Transverse colon (tissue), 4 donors: ENCODE data around the gene CCDC12. TPM values are rescaled to one million over a fixed set of nuclear protein-coding genes. Genes with fewer than 3 reads are reported as not detected.

Source experiments
- DNase-seq: peaks from one replicate; pipeline ENCODE4 v3.0.0-alpha.2; 2019
- H3K27ac ChIP-seq, 4 donors: fragments of 200-600 bp; sonication (generic); 2 replicates each; pipeline ENCODE4 v1.5.1; 2016 to 2018; ENCODE audit warnings: inconsistent platforms in 4 of 4
- H3K27me3 ChIP-seq: fragments of 200-600 bp; sonication (generic); 2 replicates; pipeline ENCODE4 v1.5.1; 2017; ENCODE audit warnings: inconsistent platforms
- H3K36me3 ChIP-seq, 4 donors: fragments of 200-600 bp; sonication (generic); 2 replicates each; pipeline ENCODE4 v1.5.1; 2017 to 2019; ENCODE audit warnings: inconsistent platforms in 4 of 4
- H3K4me1 ChIP-seq, 4 donors: fragments of 200-600 bp; sonication (generic); 2 replicates each; pipeline ENCODE4 v1.5.1; 2017 to 2020; ENCODE audit warnings: inconsistent platforms in 4 of 4
- H3K4me3 ChIP-seq, 4 donors: fragments of 200-600 bp; sonication (generic); 1 replicate in 1 of 4; 2 replicates in 3 of 4; pipeline versions ENCODE4 v1.5.1 to v1.6.1; 2017 to 2019; ENCODE audit warnings: inconsistent platforms in 4 of 4
- H3K9me3 ChIP-seq, 2 donors: fragments of 200-600 bp; sonication (generic); 2 replicates each; pipeline ENCODE4 v1.5.1; 2017 to 2019; ENCODE audit warnings: inconsistent platforms in 2 of 2
- CTCF ChIP-seq, 5 experiments: fragments of 200-600 bp in 3 of 5; fragments of 450-650 bp in 2 of 5; sonication (generic) in 3 of 5; IDR thresholded peaks; 1 replicate in 2 of 5; 2 replicates in 3 of 5; pipeline ENCODE4 v1.5.1; 2016 to 2017; ENCODE audit warnings: antibody characterized with exemption in 5 of 5, inconsistent platforms in 3 of 5, mild to moderate bottlenecking in 2 of 5, moderate library complexity in 1 of 5
- EP300 ChIP-seq: sonication (generic); formaldehyde crosslinking; IDR thresholded peaks from one replicate; pipeline ENCODE4 v1.6.1; 2017; ENCODE audit warnings: antibody characterized with exemption, low read depth
- POLR2A ChIP-seq: fragments of 450-650 bp; IDR thresholded peaks from one replicate; pipeline ENCODE4 v1.6.1; 2016; ENCODE audit warnings: antibody characterized with exemption, mild to moderate bottlenecking, moderate library complexity
- POLR2AphosphoS5 ChIP-seq, 3 donors: sonication (generic); formaldehyde crosslinking; IDR thresholded peaks; one replicate each; pipeline ENCODE4 v1.6.1; 2016; ENCODE audit warnings: antibody characterized with exemption in 3 of 3
- WGBS, 2 donors: methylation state at CpG; one replicate each; pipeline ENCODE4 v1.1.5; 2018; ENCODE audit warnings: low coverage in 1 of 2; 5-methylcytosine and 5-hydroxymethylcytosine counted together
- in situ Hi-C, 4 donors: fragments of 200-750 bp; cut with MboI; loops; one replicate each; pipeline versions ENCODE4 v1.15.0 to v1.15.1; 2017; ENCODE audit warnings: low sequenced_read_pairs in 3 of 4, low pct_ligation_motif_present in 1 of 4, low pct_unique_long_range_greater_than_20kb in 1 of 4
- intact Hi-C: fragments of 100-400 bp; cut with DNase I; formaldehyde crosslinking; loops from one replicate; pipeline ENCODE4 v1.15.1; 2023; ENCODE audit warnings: low total_unique reads
- total RNA-seq, 4 donors: library from RNA; depleted of rRNA; stranded (reverse); fragments of >200 nt; gene quantifications; one replicate each; pipeline ENCODE4 v1.1.0, GENCODE V29; 2016

Gene CCDC12
- total RNA-seq, 4 donors from 2014 or later, result 50.1 to 72.9 (median 53.0) TPM

DNA sequence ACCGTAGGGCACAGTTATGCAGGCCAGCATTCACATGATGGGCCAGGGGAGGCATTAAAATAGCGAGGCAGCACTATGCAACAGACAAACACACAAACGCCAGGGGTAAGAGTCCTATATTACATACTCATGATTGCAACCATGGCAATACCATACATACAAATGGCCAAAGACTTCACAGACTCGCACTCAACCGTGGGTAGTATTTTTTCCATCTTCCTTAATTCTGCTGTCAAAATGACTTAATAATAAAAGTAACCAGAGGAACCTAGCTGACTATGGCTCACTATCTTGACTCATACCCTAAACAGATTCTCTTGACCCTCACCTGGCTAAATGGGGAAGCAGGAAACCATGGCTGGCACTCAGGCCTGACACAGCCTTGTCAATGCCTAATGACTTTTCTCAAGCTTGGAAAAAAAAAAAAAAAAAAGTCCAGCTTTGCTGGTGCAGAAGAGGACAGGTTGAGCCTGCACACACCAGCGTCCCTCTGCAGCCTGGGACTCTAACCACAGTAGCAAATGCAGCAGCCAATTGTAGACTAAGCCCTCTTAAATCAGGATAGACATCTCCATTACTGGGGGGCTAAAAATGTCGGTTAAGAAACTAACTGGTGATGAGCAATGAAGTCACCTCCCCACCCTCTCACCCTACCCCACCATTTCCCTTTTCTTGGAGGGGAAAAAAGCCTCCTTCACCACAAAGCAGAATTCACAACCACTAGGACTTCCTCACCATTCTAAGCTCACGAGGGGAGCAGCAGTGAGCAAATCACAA is 23.1 kb downstream of the CCDC12 start:
- no peak overlapping the region for H3K27ac ChIP-seq
- H3K27me3 ChIP-seq, result no peaks in the 10 kb centered on the region
- TF ChIP-seq EP300 (no peak), CTCF (IDR thresholded peaks at IDR 0.05) (no peak), POLR2A (no peak), POLR2AphosphoS5 (IDR thresholded peaks at IDR 0.05) (no peak)
- H3K9me3 ChIP-seq, result no peaks in the 10 kb centered on the region
- in situ Hi-C loops, result no loop called here
- peak; percentile 7 for DNase-seq
- H3K4me3 ChIP-seq, result no peak overlapping the region
- WGBS, 2 donors, result 29 to 64% methylated on average over 1 to 8 of the region's 8 CpGs
- intact Hi-C loops, result no loop called here
- peaks cover 52 to 87% (median 61%) of the 10 kb centered on the region in 4 donors for H3K4me1 ChIP-seq
- H3K36me3 ChIP-seq, result no peaks in the 10 kb centered on the region

GRCh38 chr3:46952813-46953212 is 23.7 kb downstream of the CCDC12 start:
- in situ Hi-C loops, result no loop called here
- TF ChIP-seq POLR2A (no peak), EP300 (no peak), POLR2AphosphoS5 (IDR thresholded peaks at IDR 0.05) (no peak), CTCF (IDR thresholded peaks at IDR 0.05) (no peak)
- intact Hi-C loops, result no loop called here
- no peak for DNase-seq
- H3K4me3 ChIP-seq, result no peak overlapping the region
- H3K9me3 ChIP-seq, result no peaks in the 10 kb centered on the region
- no peaks in the 10 kb centered on the region for H3K36me3 ChIP-seq
- H3K27ac ChIP-seq, result no peak overlapping the region
- WGBS, 2 donors, result 87% methylated on average over 2 of the region's 2 CpGs; no CpG with 5 or more reads in 1 of the 2 donors
- no peaks in the 10 kb centered on the region for H3K27me3 ChIP-seq
- peaks cover 53 to 88% (median 62%) of the 10 kb centered on the region in 4 donors for H3K4me1 ChIP-seq

GRCh38 chr3:46950650-46951241 is 25.8 kb downstream of the CCDC12 start:
- no peaks in the 10 kb centered on the region for H3K36me3 ChIP-seq
- H3K27me3 ChIP-seq, result no peaks in the 10 kb centered on the region
- no peaks in the 10 kb centered on the region for H3K9me3 ChIP-seq
- 71 to 84% methylated on average over 2 to 7 of the region's 7 CpGs for WGBS, 2 donors
- no peak for DNase-seq
- peak overlapping the region in 3 of 4 donors; percentile 18 to 92 (median 85) for H3K27ac ChIP-seq
- intact Hi-C loops (no loop called here), in situ Hi-C loops (no loop called here)
- no peak overlapping the region for H3K4me3 ChIP-seq
- peaks cover 60 to 88% (median 67%) of the 10 kb centered on the region in 4 donors for H3K4me1 ChIP-seq
- no peak for TF ChIP-seq CTCF (IDR thresholded peaks at IDR 0.05)
- TF ChIP-seq POLR2AphosphoS5 (IDR thresholded peaks at IDR 0.05), result no peak
- TF ChIP-seq POLR2A, result no peak
- no peak for TF ChIP-seq EP300

GRCh38 chr3:46950177-46950576 is 26.4 kb downstream of the CCDC12 start:
- Histone ChIP-seq H3K4me3 (no peak overlapping the region), H3K4me1 (peaks cover 59 to 86% (median 65%) of the 10 kb centered on the region in 4 donors), H3K27me3 (no peaks in the 10 kb centered on the region), H3K9me3 (no peaks in the 10 kb centered on the region), H3K36me3 (no peaks in the 10 kb centered on the region), H3K27ac (peak overlapping the region; percentile 84 to 92 (median 88))
- TF ChIP-seq CTCF (IDR thresholded peaks at IDR 0.05) (no peak), POLR2A (no peak), EP300 (no peak), POLR2AphosphoS5 (IDR thresholded peaks at IDR 0.05) (no peak)
- DNase-seq, result no peak
- in situ Hi-C loops, result no loop called here
- 88% methylated on average over 2 of the region's 2 CpGs; no CpG with 5 or more reads in 1 of the 2 donors for WGBS, 2 donors
- intact Hi-C loops, result no loop called here
